IMR-90 (cell line): Measurements from ENCODE around the gene TRPV4. TPM values are rescaled to one million over a fixed set of nuclear protein-coding genes. Genes with fewer than 3 reads are reported as not detected.

ENCODE experiments used
- ATAC-seq: fragments of 200-7000 bp; cut with Tn5 transposase; 2 replicates; pipeline ENCODE4 v1.9.1; 2020; ENCODE audit warnings: low read depth, mild to moderate bottlenecking, moderate library complexity
- BruUV-seq: library from RNA; stranded (reverse); fragments of 400-500 nt; replicated peaks from 2 replicates; lab custom pipeline; 2021; lab: Mats Ljungman, UMichigan
- CTCF ChIA-PET: fragments of 300-600 bp; formaldehyde crosslinking; extraction: SDS; loops from one replicate; lab custom pipeline; 2021; ENCODE audit warnings: antibody characterized with exemption; lab: Yijun Ruan, JAX
- POLR2A ChIA-PET: fragments of 300-600 bp; sonication (Branson Sonifier 250); formaldehyde crosslinking; loops from one replicate; lab custom pipeline; 2022; ENCODE audit warnings: antibody characterized with exemption; ENCODE audit not compliant: unreplicated experiment; lab: Charles Lee
- DNase-seq: peaks from one replicate; pipeline ENCODE4 v3.0.0; 2013
- H2AFZ ChIP-seq: replicated peaks from 2 replicates; pipeline ENCODE3; 2013; ENCODE audit warnings: low read length, mild to moderate bottlenecking; ENCODE audit not compliant: poor library complexity
- H2AK5ac ChIP-seq: 2 replicates; pipeline ENCODE4 v1.6.1; 2013; ENCODE audit warnings: low read depth, low read length, inconsistent platforms
- H2AK9ac ChIP-seq: replicated peaks from 2 replicates; pipeline ENCODE3; 2013; ENCODE audit warnings: mild to moderate bottlenecking, low read depth, low read length, moderate library complexity; ENCODE audit not compliant: poor library complexity
- H2BK120ac ChIP-seq: 2 replicates; pipeline ENCODE4 v1.6.1; 2013; ENCODE audit warnings: low read depth, low read length, inconsistent platforms
- H2BK15ac ChIP-seq: 3 replicates; pipeline ENCODE4 v1.6.1; 2013; ENCODE audit warnings: low read depth, low read length, inconsistent platforms
- H2BK20ac ChIP-seq: 2 replicates; pipeline ENCODE4 v1.6.1; 2013; ENCODE audit warnings: low read depth, mild to moderate bottlenecking, inconsistent platforms, low read length, moderate library complexity
- H2BK5ac ChIP-seq: 2 replicates; pipeline ENCODE4 v1.6.1; 2013; ENCODE audit warnings: mild to moderate bottlenecking, low read depth, low read length, inconsistent platforms; ENCODE audit not compliant: poor library complexity, severe bottlenecking
- H3K14ac ChIP-seq: replicated peaks from 2 replicates; pipeline ENCODE4 v1.6.1; 2013; ENCODE audit warnings: low read depth, low read length, inconsistent platforms
- H3K18ac ChIP-seq: 2 replicates; pipeline ENCODE4 v1.6.1; 2013; ENCODE audit warnings: low read depth, low read length, control low read depth
- H3K23ac ChIP-seq: 2 replicates; pipeline ENCODE4 v1.6.1; 2013; ENCODE audit warnings: low read depth, low read length, inconsistent platforms
- H3K27ac ChIP-seq: 2 replicates; pipeline ENCODE4 v1.5.1; 2013; ENCODE audit warnings: mild to moderate bottlenecking, control low read depth, low read length; ENCODE audit not compliant: insufficient read depth
- H3K27me3 ChIP-seq: 2 replicates; pipeline ENCODE4 v1.6.1; 2013; ENCODE audit warnings: low read length; ENCODE audit not compliant: control insufficient read depth, insufficient read depth
- H3K36me3 ChIP-seq: 2 replicates; pipeline ENCODE4 v1.6.1; 2013; ENCODE audit warnings: low read length, mixed read lengths; ENCODE audit not compliant: control insufficient read depth, insufficient read depth
- H3K4ac ChIP-seq: 2 replicates; pipeline ENCODE4 v1.6.1; 2013; ENCODE audit warnings: low read depth, low read length, inconsistent platforms
- H3K4me1 ChIP-seq: 2 replicates; pipeline ENCODE4 v1.6.1; 2013; ENCODE audit warnings: low read length, mixed read lengths; ENCODE audit not compliant: control insufficient read depth, insufficient read depth
- H3K4me2 ChIP-seq: 2 replicates; pipeline ENCODE4 v1.6.1; 2013; ENCODE audit warnings: low read depth, mild to moderate bottlenecking, control low read depth, low read length, moderate library complexity
- H3K4me3 ChIP-seq: 2 replicates; pipeline ENCODE4 v1.5.1; 2013; ENCODE audit warnings: low read depth, mild to moderate bottlenecking, control low read depth, low read length, moderate library complexity; ENCODE audit not compliant: insufficient read depth
- H3K56ac ChIP-seq: 2 replicates; pipeline ENCODE4 v1.6.1; 2013; ENCODE audit warnings: low read length, inconsistent platforms; ENCODE audit not compliant: insufficient read depth; ENCODE audit errors: extremely low read depth
- H3K79me1 ChIP-seq, 2 experiments: 2 replicates each; pipeline ENCODE4 v1.6.1; 2013; ENCODE audit warnings: low read length in 2 of 2, inconsistent platforms in 1 of 2, low read depth in 1 of 2
- H3K9ac ChIP-seq: 2 replicates; pipeline ENCODE4 v1.6.1; 2013; ENCODE audit warnings: low read depth, low read length, control low read depth
- H3K9me1 ChIP-seq: 2 replicates; pipeline ENCODE4 v1.6.1; 2013; ENCODE audit warnings: low read length, inconsistent platforms; ENCODE audit not compliant: insufficient read depth
- H3K9me3 ChIP-seq: 2 replicates; pipeline ENCODE4 v1.6.1; 2013; ENCODE audit warnings: low read length; ENCODE audit not compliant: control insufficient read depth, insufficient read depth
- H4K20me1 ChIP-seq: 2 replicates; pipeline ENCODE4 v1.6.1; 2013; ENCODE audit warnings: low read length, inconsistent platforms; ENCODE audit not compliant: insufficient read depth
- H4K5ac ChIP-seq: 2 replicates; pipeline ENCODE4 v1.6.1; 2013; ENCODE audit warnings: mild to moderate bottlenecking, low read depth, low read length, control low read depth
- H4K8ac ChIP-seq, 2 experiments: 2 replicates each; pipeline ENCODE4 v1.6.1; 2013; ENCODE audit warnings: low read depth in 2 of 2, low read length in 2 of 2, control low read depth in 1 of 2, inconsistent platforms in 1 of 2
- H4K91ac ChIP-seq: 2 replicates; pipeline ENCODE4 v1.6.1; 2013; ENCODE audit warnings: low read depth, low read length, inconsistent platforms; ENCODE audit not compliant: insufficient read depth
- BHLHE40 ChIP-seq: fragments of 150-350 bp; IDR thresholded peaks from 2 replicates; pipeline ENCODE4 v1.6.1; 2016; ENCODE audit warnings: mild to moderate bottlenecking, low read depth, low read length
- FOS ChIP-seq: fragments of 150-350 bp; IDR thresholded peaks from 2 replicates; pipeline ENCODE4 v1.6.1; 2016; ENCODE audit warnings: low read depth, low read length
- MAZ ChIP-seq: IDR thresholded peaks from 2 replicates; pipeline ENCODE4 v1.6.1; 2012; ENCODE audit warnings: low read depth, mild to moderate bottlenecking, low read length, improper control_type of control experiment, moderate library complexity, borderline replicate concordance
- NFE2L2 ChIP-seq: fragments of 150-350 bp; IDR thresholded peaks from 2 replicates; pipeline ENCODE4 v1.6.1; 2016; ENCODE audit warnings: low read depth, mild to moderate bottlenecking, low read length
- POLR2A ChIP-seq: IDR thresholded peaks from 2 replicates; pipeline ENCODE4 v1.6.1; 2012; ENCODE audit warnings: mild to moderate bottlenecking, low read depth, low read length
- SMC3 ChIP-seq: fragments of 150-350 bp; IDR thresholded peaks from 2 replicates; pipeline ENCODE4 v1.6.1; 2016; ENCODE audit warnings: low read depth, mild to moderate bottlenecking, antibody characterized with exemption, low read length, moderate library complexity
- WGBS, 2 experiments: methylation state at CpG; one replicate each; pipeline versions ENCODE4 v1.1.5 to v1.1.7; 2013; ENCODE audit warnings: missing lambda C conversion rate in 2 of 2; ENCODE audit not compliant: insufficient read length in 1 of 2; ENCODE audit errors: extremely low coverage in 2 of 2; 5-methylcytosine and 5-hydroxymethylcytosine counted together
- dilution Hi-C: fragments of 300-500 bp; cut with HindIII; formaldehyde crosslinking; loops from one replicate; pipeline ENCODE4 v1.14.3; 2018; ENCODE audit warnings: low sequenced_read_pairs; ENCODE audit not compliant: unreplicated experiment
- in situ Hi-C: fragments of 300-500 bp; cut with MboI; formaldehyde crosslinking; loops from 3 replicates; pipeline ENCODE4 v1.14.3; 2019; ENCODE audit warnings: low sequenced_read_pairs, inconsistent platforms, mixed read lengths
- intact Hi-C: fragments of 100-400 bp; cut with micrococcal nuclease; formaldehyde crosslinking; loops from 2 replicates; pipeline ENCODE4 v1.10.0; 2022
- polyA plus RNA-seq, 3 experiments: library from polyadenylated mRNA; depleted of rRNA; stranded (reverse); fragments of >200 nt; gene quantifications; 2 replicates each; pipeline ENCODE4 v1.2.3, GENCODE V29; 2012; ENCODE audit warnings: low replicate concordance in 1 of 3
- total RNA-seq: library from RNA; depleted of rRNA; stranded (reverse); fragments of >200 nt; gene quantifications from 2 replicates; pipeline ENCODE4 v1.2.3, GENCODE V29; 2012

The TRPV4 gene
- total and polyA plus RNA-seq, 2 of the 4 experiments (the other 2 are of a cell fraction) = 1.1 to 6.1 TPM

DNA sequence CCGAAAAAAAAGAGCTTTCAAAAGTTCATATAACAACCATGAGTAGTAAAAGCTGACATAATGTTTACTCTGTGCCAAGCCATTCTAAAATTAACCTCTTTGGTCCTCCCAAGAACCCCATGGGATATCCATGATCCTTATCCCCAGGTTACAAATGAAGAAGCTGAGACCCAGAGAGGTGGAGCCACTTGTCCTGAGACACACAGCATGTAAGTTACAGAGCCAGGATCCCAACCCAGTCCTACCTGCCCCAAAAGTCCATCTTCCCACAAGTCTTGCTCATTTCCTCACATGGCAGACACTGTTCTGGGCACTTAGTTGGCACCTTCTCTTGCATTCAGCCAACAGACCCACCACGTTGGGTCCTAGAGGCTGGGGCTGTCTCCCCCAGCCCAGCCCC is 37.1 kb downstream of the TRPV4 start:
- no peak overlapping the region for H3K4ac ChIP-seq

More for the DNA sequence above, 37.1 kb downstream of the TRPV4 start:
- H3K36me3 ChIP-seq = peaks cover 8% of the 10 kb centered on the region; the same call in 1 of the 2 replicates
- H3K79me1 ChIP-seq = no peaks in the 10 kb centered on the region
- H4K20me1 ChIP-seq = no peaks in the 10 kb centered on the region
- no peak overlapping the region for H3K4me2 ChIP-seq
- H3K56ac ChIP-seq = no peak overlapping the region
- no peak overlapping the region for H3K23ac ChIP-seq
- H2BK120ac ChIP-seq = no peak overlapping the region
- no peaks in the 10 kb centered on the region for H3K9me1 ChIP-seq
- no peak overlapping the region for H2BK20ac ChIP-seq
- TF ChIP-seq POLR2A (no peak), MAZ (no peak), FOS (no peak), NFE2L2 (no peak), BHLHE40 (no peak), SMC3 (no peak)
- H3K27me3 ChIP-seq = no peaks in the 10 kb centered on the region
- no peaks in the 10 kb centered on the region for H3K4me1 ChIP-seq
- BruUV-seq = no TSS peak
- no peak overlapping the region for H2AFZ ChIP-seq
- H3K4me3 ChIP-seq = no peak overlapping the region
- H2BK5ac ChIP-seq = no peak overlapping the region
- no peak overlapping the region for H4K8ac ChIP-seq
- H4K5ac ChIP-seq = no peak overlapping the region
- in situ Hi-C loops (no loop called here), intact Hi-C loops (no loop called here), dilution Hi-C loops (no loop called here)
- 88% methylated on average over 1 of the region's 2 CpGs; no CpG with 5 or more reads in 1 of the 2 experiments for WGBS, 2 experiments
- H2AK5ac ChIP-seq = no peak overlapping the region
- no peak overlapping the region for H2AK9ac ChIP-seq
- DNase-seq (no peak), ATAC-seq (no peak)
- ChIA-PET POLR2A (interaction anchor here (0.5 kb wide), 1 partner anchor 50 kb away, joined by 3 read pairs; no protein-coding TSS in a partner anchor), CTCF (interaction anchor here (0.6 kb wide), 2 partner anchors 10 to 671 kb away, joined by 4 to 8 read pairs; no protein-coding TSS in a partner anchor)
- H3K14ac ChIP-seq = no peak overlapping the region
- H2BK15ac ChIP-seq = no peak overlapping the region
- no peak overlapping the region for H3K18ac ChIP-seq
- H3K9ac ChIP-seq = no peak overlapping the region
- H3K27ac ChIP-seq = no peak overlapping the region
- no peaks in the 10 kb centered on the region for H3K9me3 ChIP-seq
- H4K91ac ChIP-seq = no peak overlapping the region
